Femur (tissue), 1 donor: ENCODE data around the gene SLC7A6OS.

Source experiments
- DNase-seq: peaks from one replicate; pipeline ENCODE4 v3.0.0-alpha.2; 2017

SLC7A6OS gene

DNA sequence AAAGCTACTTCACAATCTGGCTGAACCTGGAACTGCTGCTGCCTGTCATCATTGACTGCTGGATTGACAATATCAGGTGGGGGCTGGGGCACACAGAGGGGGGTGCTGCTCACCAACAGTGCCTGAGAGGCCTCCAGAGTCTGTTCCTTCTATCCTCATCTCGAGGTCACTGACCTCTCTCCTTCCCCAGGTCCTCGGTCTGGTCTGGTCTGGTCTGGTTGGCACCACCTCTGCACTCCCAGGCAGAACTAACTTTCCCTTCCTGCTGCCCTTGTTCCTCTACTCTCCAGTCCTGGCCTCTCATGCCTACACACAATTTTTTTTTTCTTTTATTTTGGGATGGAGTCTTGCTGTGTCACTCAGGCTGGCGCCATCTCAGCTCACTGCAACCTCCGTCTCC lies 61.4 kb downstream of the SLC7A6OS start:
- no peak for DNase-seq
